Progenitor cell of endocrine pancreas (in vitro differentiated cells): ENCODE results near the gene NWD2. TPM values are rescaled to one million over a fixed set of nuclear protein-coding genes. Genes with fewer than 3 reads are reported as not detected.
A peak's percentile ranks its signal among the peaks of the same experiment; 100 is the strongest.

Source experiments
- DNase-seq: peaks from one replicate; pipeline ENCODE4 v3.0.0; 2021; ENCODE audit warnings: low spot score; ENCODE audit not compliant: unreplicated experiment
- H3K27ac Mint-ChIP-seq: 2 replicates; pipeline ENCODE4 v1.8.0; 2021; ENCODE audit warnings: mild to moderate bottlenecking, moderate library complexity, mixed read lengths
- H3K27me3 Mint-ChIP-seq: 2 replicates; pipeline ENCODE4 v1.8.0; 2021; ENCODE audit warnings: mixed read lengths
- H3K36me3 Mint-ChIP-seq: 2 replicates; pipeline ENCODE4 v1.8.0; 2022; ENCODE audit warnings: mixed read lengths; ENCODE audit not compliant: insufficient read depth
- H3K4me1 Mint-ChIP-seq: 2 replicates; pipeline ENCODE4 v1.8.0; 2021; ENCODE audit warnings: low read depth, mixed read lengths
- H3K4me3 Mint-ChIP-seq: 2 replicates; pipeline ENCODE4 v1.8.0; 2021; ENCODE audit warnings: low read depth, mild to moderate bottlenecking, moderate library complexity, mixed read lengths
- H3K9me3 Mint-ChIP-seq: 2 replicates; pipeline ENCODE4 v1.8.0; 2021; ENCODE audit warnings: low read depth, mixed read lengths
- total RNA-seq: library from RNA; stranded (reverse); gene quantifications from 2 replicates; pipeline ENCODE4 v1.2.1, GENCODE V29; 2021
- TF ChIP-seq, protein P1 (sequence below): fragments of 200-600 bp; sonication (generic); IDR thresholded peaks from one replicate; pipeline ENCODE4 v1.5.0; 2021; ENCODE audit warnings: antibody characterized with exemption, mild to moderate bottlenecking; ENCODE audit not compliant: unreplicated experiment

The NWD2 gene
- total RNA-seq, 1 donor from 2014 or later = 0.05 TPM

DNA sequence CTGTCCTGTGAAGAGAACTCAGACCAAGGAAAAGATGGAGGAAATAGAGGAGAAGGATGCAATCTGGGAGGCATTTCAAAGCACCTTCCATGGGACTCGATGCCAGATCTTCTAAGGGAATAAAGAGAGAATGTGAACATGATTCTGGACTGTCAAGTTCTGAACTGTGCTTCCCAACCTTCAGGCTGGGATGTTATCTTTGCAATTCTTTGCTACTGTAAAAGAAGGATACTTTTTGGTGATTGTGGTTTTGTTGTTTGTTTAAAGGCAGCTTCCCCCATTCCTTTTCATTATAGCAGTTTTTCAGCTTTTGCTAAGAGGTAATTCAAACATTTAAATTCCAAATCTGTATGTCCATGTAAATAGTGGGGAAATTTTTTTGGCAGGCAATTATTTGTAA lies 217.3 kb downstream of the NWD2 start:
- Mint-ChIP-seq H3K27ac (peak overlapping the region; percentile 79), H3K27me3 (no peaks in the 10 kb centered on the region), H3K9me3 (peaks cover 3% of the 10 kb centered on the region), H3K36me3 (peaks cover 12% of the 10 kb centered on the region), H3K4me1 (peaks cover 9% of the 10 kb centered on the region), H3K4me3 (no peak overlapping the region)
- TF ChIP-seq, protein P1, sequence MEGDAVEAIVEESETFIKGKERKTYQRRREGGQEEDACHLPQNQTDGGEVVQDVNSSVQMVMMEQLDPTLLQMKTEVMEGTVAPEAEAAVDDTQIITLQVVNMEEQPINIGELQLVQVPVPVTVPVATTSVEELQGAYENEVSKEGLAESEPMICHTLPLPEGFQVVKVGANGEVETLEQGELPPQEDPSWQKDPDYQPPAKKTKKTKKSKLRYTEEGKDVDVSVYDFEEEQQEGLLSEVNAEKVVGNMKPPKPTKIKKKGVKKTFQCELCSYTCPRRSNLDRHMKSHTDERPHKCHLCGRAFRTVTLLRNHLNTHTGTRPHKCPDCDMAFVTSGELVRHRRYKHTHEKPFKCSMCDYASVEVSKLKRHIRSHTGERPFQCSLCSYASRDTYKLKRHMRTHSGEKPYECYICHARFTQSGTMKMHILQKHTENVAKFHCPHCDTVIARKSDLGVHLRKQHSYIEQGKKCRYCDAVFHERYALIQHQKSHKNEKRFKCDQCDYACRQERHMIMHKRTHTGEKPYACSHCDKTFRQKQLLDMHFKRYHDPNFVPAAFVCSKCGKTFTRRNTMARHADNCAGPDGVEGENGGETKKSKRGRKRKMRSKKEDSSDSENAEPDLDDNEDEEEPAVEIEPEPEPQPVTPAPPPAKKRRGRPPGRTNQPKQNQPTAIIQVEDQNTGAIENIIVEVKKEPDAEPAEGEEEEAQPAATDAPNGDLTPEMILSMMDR = no peak
- DNase-seq = no peak

DNA sequence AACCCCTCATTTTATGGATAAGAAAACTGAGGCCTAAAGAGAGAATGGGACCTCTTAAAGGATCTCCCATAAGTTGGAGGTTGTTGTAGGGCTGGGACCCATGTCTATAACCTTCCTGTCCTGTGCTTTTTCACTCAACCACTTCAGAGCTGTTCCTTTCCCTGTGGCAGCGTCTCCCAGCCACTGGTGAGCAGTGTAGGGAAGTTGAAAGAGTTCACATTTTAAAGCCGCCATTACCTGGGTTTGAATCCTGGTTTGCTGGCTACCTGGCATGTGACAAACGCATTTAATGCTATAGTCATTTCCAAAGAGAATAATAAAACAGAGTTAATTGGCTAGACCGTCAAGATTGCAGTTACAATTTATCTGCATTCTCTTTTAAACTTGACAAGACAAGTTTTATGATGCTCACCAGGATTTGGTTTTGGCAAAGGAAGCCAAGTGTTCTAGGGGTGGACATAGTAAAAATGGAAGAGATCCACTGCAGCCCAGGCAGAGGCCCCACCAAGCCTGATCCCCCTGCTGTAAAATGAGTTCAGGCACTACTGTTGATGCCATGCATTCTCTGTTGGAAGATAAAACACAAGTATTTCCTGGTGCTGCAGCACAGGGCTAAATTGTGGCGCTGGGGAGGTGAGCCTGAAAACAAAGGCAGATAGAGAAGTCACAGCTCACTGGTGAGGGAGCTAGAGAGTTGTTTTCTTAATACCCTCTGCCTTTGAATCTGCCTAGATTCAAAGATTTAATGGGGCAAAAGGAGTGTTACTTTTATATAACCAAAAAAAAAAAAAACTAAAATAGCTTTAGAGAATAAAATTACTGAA lies 218.7 kb downstream of the NWD2 start:
- Mint-ChIP-seq H3K27me3 (no peaks in the 10 kb centered on the region), H3K27ac (peak overlapping the region; percentile 12), H3K4me3 (no peak overlapping the region), H3K36me3 (peaks cover 12% of the 10 kb centered on the region), H3K4me1 (peaks cover 9% of the 10 kb centered on the region), H3K9me3 (peaks cover 3% of the 10 kb centered on the region)
- TF ChIP-seq, protein P1 = no peak
- DNase-seq = no peak

DNA sequence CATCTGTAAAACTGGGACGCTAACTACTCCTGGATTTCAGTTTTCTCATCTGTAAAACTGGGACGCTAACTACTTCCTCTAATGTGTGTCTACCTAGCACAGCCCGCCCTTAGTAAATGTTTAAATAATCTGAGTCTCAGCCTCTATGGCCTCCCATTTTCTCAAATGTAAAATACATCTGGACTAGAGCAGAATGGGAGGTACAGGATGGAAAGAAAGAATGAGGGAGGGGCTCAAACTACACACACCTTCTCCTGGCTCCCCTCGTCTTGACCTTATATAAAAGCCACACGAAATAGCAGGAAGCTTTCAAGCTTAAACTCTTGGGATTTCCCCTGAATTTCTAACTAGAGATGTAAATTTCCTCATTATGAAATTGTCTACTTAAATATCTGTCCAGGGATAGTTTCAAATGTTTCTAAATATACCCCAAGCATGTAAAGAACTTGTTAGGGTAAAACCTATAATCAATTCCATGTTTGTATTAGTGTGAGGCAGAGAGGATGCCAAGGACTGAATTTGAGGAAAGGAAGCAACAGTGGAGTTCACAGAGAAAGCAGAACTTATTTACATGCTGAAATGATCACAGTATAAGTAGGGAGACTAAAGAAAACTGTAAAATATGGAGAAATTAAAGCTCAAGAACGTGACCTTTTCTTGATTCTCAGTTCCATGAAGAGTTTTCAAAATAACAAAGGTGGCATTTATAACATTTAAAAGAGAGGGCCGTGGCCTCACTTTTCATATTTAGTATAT lies 220.0 kb downstream of the NWD2 start:
- TF ChIP-seq, protein P1 = no peak
- Mint-ChIP-seq H3K27me3 (no peaks in the 10 kb centered on the region), H3K4me3 (no peak overlapping the region), H3K9me3 (peaks cover 3% of the 10 kb centered on the region), H3K36me3 (peaks cover 5% of the 10 kb centered on the region), H3K27ac (no peak overlapping the region), H3K4me1 (peaks cover 9% of the 10 kb centered on the region)
- no peak for DNase-seq

DNA sequence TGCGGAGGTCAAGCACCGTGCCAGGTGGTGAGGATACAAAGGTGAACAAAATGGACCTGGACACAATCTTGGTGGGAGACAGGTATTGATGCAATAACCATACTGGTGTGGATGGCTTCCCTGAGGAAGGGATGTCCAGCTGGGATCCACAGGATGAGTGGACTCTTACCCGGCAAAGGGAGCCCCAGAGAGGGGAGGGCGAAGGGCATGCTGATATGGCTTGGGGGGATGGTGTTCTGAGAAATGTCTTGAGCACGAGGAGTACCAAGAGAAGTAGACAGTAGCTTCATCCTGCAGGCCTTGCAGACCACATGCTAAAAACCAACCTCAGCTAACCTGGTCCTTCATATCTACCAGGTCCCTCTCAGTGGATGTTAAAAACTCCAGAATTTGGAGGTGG lies 220.8 kb downstream of the NWD2 start:
- peaks cover 3% of the 10 kb centered on the region for H3K36me3 Mint-ChIP-seq

DNA sequence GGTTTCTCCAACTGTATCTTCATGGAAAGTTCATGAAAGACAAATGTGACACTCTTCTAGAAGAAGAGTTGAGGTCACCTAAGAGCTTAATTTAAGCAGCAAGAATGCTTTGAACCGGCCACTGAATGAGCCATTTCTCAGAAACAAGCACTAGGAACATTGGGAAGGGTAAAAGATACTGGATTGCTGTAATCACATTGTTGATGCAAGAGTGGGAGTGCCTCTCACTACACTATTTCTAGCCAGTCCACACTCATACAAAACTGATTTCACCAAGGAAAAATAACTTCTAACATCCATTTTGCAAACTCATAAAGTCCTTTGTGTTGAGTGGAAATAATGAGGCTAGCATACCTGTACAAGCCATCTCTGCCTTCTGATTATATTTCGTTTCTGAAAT lies 221.3 kb downstream of the NWD2 start:
- Mint-ChIP-seq H3K27me3 (no peaks in the 10 kb centered on the region), H3K9me3 (no peaks in the 10 kb centered on the region), H3K27ac (no peak overlapping the region), H3K36me3 (peaks cover 2% of the 10 kb centered on the region), H3K4me3 (no peak overlapping the region), H3K4me1 (peaks cover 15% of the 10 kb centered on the region)
- TF ChIP-seq, protein P1 = no peak
- no peak for DNase-seq

More for the DNA sequence above, 220.8 kb downstream of the NWD2 start:
- no peak overlapping the region for H3K27ac Mint-ChIP-seq
- no peak overlapping the region for H3K4me3 Mint-ChIP-seq
- H3K27me3 Mint-ChIP-seq = no peaks in the 10 kb centered on the region
- TF ChIP-seq, protein P1 = no peak
- H3K9me3 Mint-ChIP-seq = no peaks in the 10 kb centered on the region
- no peak for DNase-seq
- peaks cover 15% of the 10 kb centered on the region for H3K4me1 Mint-ChIP-seq
